GM10847 (cell line): ENCODE results near the gene SYT8.

Experiments
- POLR2A ChIP-seq: IDR thresholded peaks from 2 replicates; pipeline ENCODE4 v1.6.1; 2011; ENCODE audit not compliant: insufficient read length; ENCODE audit errors: extremely low read depth

SYT8 gene

GRCh38 chr11:1867381-1867780, 32.6 kb downstream of the SYT8 start:
- no peak for TF ChIP-seq POLR2A

GRCh38 chr11:1868056-1868635, 33.4 kb downstream of the SYT8 start:
- TF ChIP-seq POLR2A, result no peak

GRCh38 chr11:1868636-1869291, 34.0 kb downstream of the SYT8 start:
- TF ChIP-seq POLR2A, result no peak

- no peak for TF ChIP-seq POLR2A
Observed at GRCh38 chr11:1869427-1870325, 34.9 kb downstream of the SYT8 start.

- TF ChIP-seq POLR2A, result no peak
Observed at GRCh38 chr11:1870326-1870696, 35.5 kb downstream of the SYT8 start.

GRCh38 chr11:1870721-1871466, 36.1 kb downstream of the SYT8 start:
- TF ChIP-seq POLR2A, result no peak

- no peak for TF ChIP-seq POLR2A
Observed at GRCh38 chr11:1871531-1871930, 36.7 kb downstream of the SYT8 start.

GRCh38 chr11:1872267-1872985, 37.6 kb downstream of the SYT8 start:
- no peak for TF ChIP-seq POLR2A

GRCh38 chr11:1873048-1873812, 38.4 kb downstream of the SYT8 start:
- no peak for TF ChIP-seq POLR2A

GRCh38 chr11:1875093-1875850, 40.5 kb downstream of the SYT8 start:
- TF ChIP-seq POLR2A, result no peak

GRCh38 chr11:1876361-1877063, 41.7 kb downstream of the SYT8 start:
- no peak for TF ChIP-seq POLR2A

GRCh38 chr11:1877211-1878136, 42.7 kb downstream of the SYT8 start:
- no peak for TF ChIP-seq POLR2A
